ENCODE measurements around the gene IDUA.

DNA sequence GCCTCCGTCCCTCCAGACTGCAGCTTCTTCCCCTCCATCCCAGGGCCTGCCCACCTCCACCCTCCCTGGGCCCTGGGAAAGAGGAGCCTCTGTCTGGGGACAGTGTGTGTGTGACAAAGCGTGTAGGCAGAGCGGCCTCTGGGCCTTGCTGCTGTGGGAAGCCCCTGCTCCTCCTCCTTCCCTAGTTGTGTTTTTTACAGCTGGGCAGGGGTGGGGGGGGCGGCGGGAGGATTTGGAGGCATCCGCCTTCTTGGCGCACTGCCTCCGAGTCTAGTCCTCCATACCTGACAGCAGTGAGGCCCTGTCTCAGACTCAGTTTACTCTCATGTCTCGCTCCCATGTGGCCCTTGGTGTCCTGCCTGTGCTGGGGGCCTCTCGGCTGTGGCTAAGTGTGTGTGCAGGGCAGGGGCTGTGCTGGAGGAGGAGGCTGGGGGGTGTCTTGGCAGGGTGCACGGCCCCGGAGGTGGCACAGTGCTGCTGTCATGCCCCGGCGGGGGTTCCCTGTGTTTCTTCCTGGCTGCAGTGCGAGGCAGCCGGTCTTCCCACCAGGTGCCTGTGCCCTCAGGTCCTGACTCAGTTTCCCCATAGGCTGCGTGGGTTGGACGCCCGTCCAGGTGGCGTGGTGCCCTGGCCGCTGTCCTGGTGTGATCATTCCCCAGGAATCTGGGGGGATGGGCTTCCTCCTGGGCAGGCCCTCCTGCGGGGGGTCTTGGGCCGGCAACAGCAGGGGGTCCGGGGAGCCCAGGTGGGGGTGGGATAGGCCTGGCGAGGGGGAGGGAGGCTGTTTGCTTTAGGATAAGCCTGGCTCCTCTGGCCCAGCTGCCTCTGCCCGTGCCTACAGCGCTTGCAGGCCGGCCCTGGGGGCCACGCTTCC, 31.5 kb downstream of the IDUA start:
- TF ChIP-seq EP300 (IDR thresholded peaks at IDR 0.05; ENCODE audit: borderline replicate concordance) = no peak
- TF ChIP-seq FOXM1 (IDR thresholded peaks at IDR 0.05; ENCODE audit: borderline replicate concordance, low read depth) = no peak
- TF ChIP-seq, protein P1, sequence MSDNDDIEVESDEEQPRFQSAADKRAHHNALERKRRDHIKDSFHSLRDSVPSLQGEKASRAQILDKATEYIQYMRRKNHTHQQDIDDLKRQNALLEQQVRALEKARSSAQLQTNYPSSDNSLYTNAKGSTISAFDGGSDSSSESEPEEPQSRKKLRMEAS (IDR thresholded peaks at IDR 0.05) = no peak
- no peak for TF ChIP-seq CREB1 (IDR thresholded peaks at IDR 0.05; ENCODE audit: low read depth)
- TF ChIP-seq TCF12 (IDR thresholded peaks at IDR 0.05; ENCODE audit: low read depth) = no peak
- no peak for TF ChIP-seq TAF1 (IDR thresholded peaks at IDR 0.05; ENCODE audit: low read depth)
- no peak for TF ChIP-seq YY1 (IDR thresholded peaks at IDR 0.05; ENCODE audit: low read depth)
- no peak for TF ChIP-seq CEBPB (IDR thresholded peaks at IDR 0.05)
